Measurements from ENCODE around the gene CDH11.

The CDH11 gene

DNA sequence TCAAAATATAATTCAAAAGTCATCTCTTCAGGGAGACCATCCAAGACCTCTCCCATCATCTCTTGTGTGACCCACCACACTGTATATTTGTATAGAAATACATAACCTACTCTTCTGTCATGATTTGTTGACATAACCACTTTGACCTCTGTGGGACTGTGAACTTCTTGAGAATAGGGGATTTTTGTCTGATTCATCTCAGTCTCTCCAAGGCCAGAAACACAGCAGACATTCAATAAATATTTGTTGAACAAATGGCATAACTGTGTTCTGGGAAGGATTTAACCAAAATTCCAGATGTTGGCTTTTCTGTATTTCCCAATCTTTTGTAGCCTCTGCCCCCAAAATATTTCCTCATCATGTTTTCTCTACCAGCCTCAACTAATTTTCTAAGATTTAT is 169.7 kb downstream of the CDH11 start:
- H3K9ac ChIP-seq (ENCODE audit: low read length): no peak overlapping the region
- no peaks in the 10 kb centered on the region for H3K27me3 ChIP-seq (ENCODE audit: control insufficient read depth, insufficient read depth, low read length)
- no peaks in the 10 kb centered on the region for H3K36me3 ChIP-seq (ENCODE audit: control insufficient read depth, insufficient read depth, low read length)
- no peaks in the 10 kb centered on the region for H3K9me3 ChIP-seq (ENCODE audit: control insufficient read depth, low read length)
- no peak overlapping the region for H3K4me3 ChIP-seq (ENCODE audit: low read length)
- H3K4me1 ChIP-seq (ENCODE audit: control insufficient read depth, insufficient read depth, low read length): no peaks in the 10 kb centered on the region

DNA sequence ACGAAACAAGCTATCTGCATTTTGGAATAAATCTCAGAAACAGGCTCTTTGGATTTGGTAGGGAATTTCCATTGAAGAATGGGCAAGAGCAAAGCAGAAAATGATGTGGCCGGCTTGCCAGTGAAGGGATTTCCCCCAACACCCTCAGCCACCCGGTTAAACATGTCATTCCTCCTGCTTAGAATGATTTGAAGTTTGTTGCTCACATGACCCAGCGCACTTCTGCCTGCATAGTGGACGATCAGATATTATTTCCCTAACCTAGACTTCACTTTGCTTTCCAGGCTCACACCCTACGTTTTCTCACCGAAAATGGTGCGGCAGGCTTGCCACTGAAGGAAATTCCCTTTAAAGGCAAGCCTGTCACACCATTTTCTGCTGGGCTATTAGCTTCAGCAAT is 170.7 kb downstream of the CDH11 start:
- no peaks in the 10 kb centered on the region for H3K4me1 ChIP-seq (ENCODE audit: control insufficient read depth, insufficient read depth, low read length)
- no peaks in the 10 kb centered on the region for H3K27me3 ChIP-seq (ENCODE audit: control insufficient read depth, insufficient read depth, low read length)
- H3K9ac ChIP-seq (ENCODE audit: low read length): no peak overlapping the region
- H3K36me3 ChIP-seq (ENCODE audit: control insufficient read depth, insufficient read depth, low read length): no peaks in the 10 kb centered on the region
- no peaks in the 10 kb centered on the region for H3K9me3 ChIP-seq (ENCODE audit: control insufficient read depth, low read length)
- H3K4me3 ChIP-seq (ENCODE audit: low read length): no peak overlapping the region

- H3K36me3 ChIP-seq (ENCODE audit: control insufficient read depth, insufficient read depth, low read length): no peaks in the 10 kb centered on the region
- no peaks in the 10 kb centered on the region for H3K4me1 ChIP-seq (ENCODE audit: control insufficient read depth, insufficient read depth, low read length)
- no peak overlapping the region for H3K9ac ChIP-seq (ENCODE audit: low read length)
- H3K9me3 ChIP-seq (ENCODE audit: control insufficient read depth, low read length): no peaks in the 10 kb centered on the region
- no peak overlapping the region for H3K4me3 ChIP-seq (ENCODE audit: low read length)
- no peaks in the 10 kb centered on the region for H3K27me3 ChIP-seq (ENCODE audit: control insufficient read depth, insufficient read depth, low read length)
Measured at GRCh38 chr16:64950731-64951130, 171.1 kb downstream of the CDH11 start.

- H3K4me1 ChIP-seq (ENCODE audit: control insufficient read depth, insufficient read depth, low read length): no peaks in the 10 kb centered on the region
- no peak overlapping the region for H3K9ac ChIP-seq (ENCODE audit: low read length)
- no peak overlapping the region for H3K4me3 ChIP-seq (ENCODE audit: low read length)
- H3K36me3 ChIP-seq (ENCODE audit: control insufficient read depth, insufficient read depth, low read length): no peaks in the 10 kb centered on the region
- no peaks in the 10 kb centered on the region for H3K27me3 ChIP-seq (ENCODE audit: control insufficient read depth, insufficient read depth, low read length)
- no peaks in the 10 kb centered on the region for H3K9me3 ChIP-seq (ENCODE audit: control insufficient read depth, low read length)
Measured at GRCh38 chr16:64950262-64950661, 171.6 kb downstream of the CDH11 start.

- H3K9ac ChIP-seq (ENCODE audit: low read length): no peak overlapping the region
- H3K4me1 ChIP-seq (ENCODE audit: control insufficient read depth, insufficient read depth, low read length): no peaks in the 10 kb centered on the region
- no peaks in the 10 kb centered on the region for H3K9me3 ChIP-seq (ENCODE audit: control insufficient read depth, low read length)
- no peaks in the 10 kb centered on the region for H3K27me3 ChIP-seq (ENCODE audit: control insufficient read depth, insufficient read depth, low read length)
- no peak overlapping the region for H3K4me3 ChIP-seq (ENCODE audit: low read length)
- no peaks in the 10 kb centered on the region for H3K36me3 ChIP-seq (ENCODE audit: control insufficient read depth, insufficient read depth, low read length)
Measured at GRCh38 chr16:64948056-64948455, 173.8 kb downstream of the CDH11 start.

DNA sequence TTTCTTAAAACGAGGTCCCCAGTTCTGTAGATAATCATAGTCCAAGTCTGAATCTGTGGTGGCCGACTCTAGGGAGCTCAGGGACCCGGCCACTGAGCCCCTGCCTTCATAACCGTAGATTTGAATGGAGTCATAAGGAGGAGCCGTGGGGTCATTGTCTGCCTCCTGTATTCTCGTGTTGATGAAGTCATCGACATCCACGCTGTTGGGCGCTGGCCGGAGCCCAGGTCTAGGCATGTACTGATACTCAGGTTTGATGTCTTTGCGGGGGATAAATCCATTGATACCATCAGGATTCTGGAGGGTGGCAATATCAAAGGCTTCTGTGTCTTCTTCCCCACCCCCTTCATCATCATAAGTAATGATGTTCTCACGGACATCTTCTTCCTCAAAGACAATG is 174.2 kb downstream of the CDH11 start:
- no peak overlapping the region for H3K9ac ChIP-seq (ENCODE audit: low read length)
- H3K27me3 ChIP-seq (ENCODE audit: control insufficient read depth, insufficient read depth, low read length): no peaks in the 10 kb centered on the region
- no peaks in the 10 kb centered on the region for H3K9me3 ChIP-seq (ENCODE audit: control insufficient read depth, low read length)
- no peaks in the 10 kb centered on the region for H3K36me3 ChIP-seq (ENCODE audit: control insufficient read depth, insufficient read depth, low read length)
- no peaks in the 10 kb centered on the region for H3K4me1 ChIP-seq (ENCODE audit: control insufficient read depth, insufficient read depth, low read length)
- H3K4me3 ChIP-seq (ENCODE audit: low read length): no peak overlapping the region

DNA sequence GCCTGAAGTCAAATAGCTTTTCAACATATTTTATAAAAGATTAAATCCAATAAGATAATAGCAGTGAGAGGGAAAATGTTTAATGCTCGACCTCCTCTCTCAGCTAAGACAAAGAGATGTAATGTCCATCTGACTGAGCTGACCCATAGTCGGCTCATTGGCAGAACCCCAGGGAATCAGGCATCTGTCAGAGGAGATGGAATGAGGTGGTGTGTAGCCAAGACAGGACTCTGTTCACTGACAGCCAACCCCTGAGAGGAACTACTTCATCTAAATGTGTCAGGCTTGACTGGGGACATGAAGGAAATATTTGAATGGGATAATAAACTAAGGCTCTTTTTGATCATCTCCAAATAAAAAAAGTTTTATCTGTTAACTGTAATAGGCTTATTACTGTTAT is 188.0 kb downstream of the CDH11 start:
- H3K9me3 ChIP-seq (ENCODE audit: control insufficient read depth, low read length): no peaks in the 10 kb centered on the region
- no peaks in the 10 kb centered on the region for H3K27me3 ChIP-seq (ENCODE audit: control insufficient read depth, insufficient read depth, low read length)
- no peak overlapping the region for H3K9ac ChIP-seq (ENCODE audit: low read length)
- no peak overlapping the region for H3K4me3 ChIP-seq (ENCODE audit: low read length)
- no peaks in the 10 kb centered on the region for H3K36me3 ChIP-seq (ENCODE audit: control insufficient read depth, insufficient read depth, low read length)
- no peaks in the 10 kb centered on the region for H3K4me1 ChIP-seq (ENCODE audit: control insufficient read depth, insufficient read depth, low read length)

- H3K9me3 ChIP-seq (ENCODE audit: control insufficient read depth, low read length): no peaks in the 10 kb centered on the region
- H3K36me3 ChIP-seq (ENCODE audit: control insufficient read depth, insufficient read depth, low read length): no peaks in the 10 kb centered on the region
- no peaks in the 10 kb centered on the region for H3K4me1 ChIP-seq (ENCODE audit: control insufficient read depth, insufficient read depth, low read length)
- H3K4me3 ChIP-seq (ENCODE audit: low read length): no peak overlapping the region
- no peak overlapping the region for H3K9ac ChIP-seq (ENCODE audit: low read length)
- no peaks in the 10 kb centered on the region for H3K27me3 ChIP-seq (ENCODE audit: control insufficient read depth, insufficient read depth, low read length)
Measured at GRCh38 chr16:64926476-64926875, 195.4 kb downstream of the CDH11 start.

DNA sequence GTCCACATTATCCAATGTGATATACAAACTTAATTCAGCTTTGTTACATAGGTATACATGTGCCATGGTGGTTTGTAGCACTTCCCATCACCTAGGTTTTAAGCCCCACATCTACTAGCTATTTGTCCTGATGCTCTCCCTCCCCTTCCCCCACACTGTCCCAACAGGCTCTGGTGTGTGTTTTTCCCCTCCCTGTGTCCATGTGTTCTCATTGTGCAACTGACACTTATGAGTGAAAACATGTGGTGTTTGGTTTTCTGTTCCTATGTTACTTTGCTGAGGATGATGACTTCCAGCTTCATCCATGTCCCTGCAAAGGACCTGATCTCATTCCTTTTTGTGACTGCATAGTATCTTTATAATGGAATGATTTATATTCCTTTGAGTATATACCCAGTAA is 196.7 kb downstream of the CDH11 start:
- Histone ChIP-seq H3K9ac (ENCODE audit: low read length) (no peak overlapping the region), H3K36me3 (ENCODE audit: control insufficient read depth, insufficient read depth, low read length) (no peaks in the 10 kb centered on the region), H3K4me1 (ENCODE audit: control insufficient read depth, insufficient read depth, low read length) (no peaks in the 10 kb centered on the region), H3K4me3 (ENCODE audit: low read length) (no peak overlapping the region), H3K27me3 (ENCODE audit: control insufficient read depth, insufficient read depth, low read length) (no peaks in the 10 kb centered on the region), H3K9me3 (ENCODE audit: control insufficient read depth, low read length) (no peaks in the 10 kb centered on the region)

DNA sequence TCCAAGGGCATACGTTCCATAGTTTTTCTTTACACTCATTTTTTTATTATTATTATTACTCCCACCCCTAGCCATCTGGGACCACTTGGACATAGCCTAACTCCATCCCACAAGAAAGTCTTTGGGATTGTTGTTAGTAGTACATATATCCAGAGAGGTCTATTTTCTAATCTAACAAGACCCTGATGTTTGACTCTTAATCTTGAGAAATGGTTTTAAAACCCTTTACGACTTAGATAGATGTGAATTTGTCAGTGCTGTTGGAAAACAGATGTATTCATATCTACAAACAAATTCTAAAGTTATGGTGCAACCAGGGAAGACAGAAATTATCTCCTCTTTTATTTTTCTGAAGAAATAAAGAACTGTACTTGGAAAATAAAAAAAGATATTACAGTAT is 197.8 kb downstream of the CDH11 start:
- Histone ChIP-seq H3K27me3 (ENCODE audit: control insufficient read depth, insufficient read depth, low read length) (no peaks in the 10 kb centered on the region), H3K36me3 (ENCODE audit: control insufficient read depth, insufficient read depth, low read length) (no peaks in the 10 kb centered on the region), H3K4me1 (ENCODE audit: control insufficient read depth, insufficient read depth, low read length) (no peaks in the 10 kb centered on the region), H3K9ac (ENCODE audit: low read length) (no peak overlapping the region), H3K9me3 (ENCODE audit: control insufficient read depth, low read length) (no peaks in the 10 kb centered on the region), H3K4me3 (ENCODE audit: low read length) (no peak overlapping the region)

DNA sequence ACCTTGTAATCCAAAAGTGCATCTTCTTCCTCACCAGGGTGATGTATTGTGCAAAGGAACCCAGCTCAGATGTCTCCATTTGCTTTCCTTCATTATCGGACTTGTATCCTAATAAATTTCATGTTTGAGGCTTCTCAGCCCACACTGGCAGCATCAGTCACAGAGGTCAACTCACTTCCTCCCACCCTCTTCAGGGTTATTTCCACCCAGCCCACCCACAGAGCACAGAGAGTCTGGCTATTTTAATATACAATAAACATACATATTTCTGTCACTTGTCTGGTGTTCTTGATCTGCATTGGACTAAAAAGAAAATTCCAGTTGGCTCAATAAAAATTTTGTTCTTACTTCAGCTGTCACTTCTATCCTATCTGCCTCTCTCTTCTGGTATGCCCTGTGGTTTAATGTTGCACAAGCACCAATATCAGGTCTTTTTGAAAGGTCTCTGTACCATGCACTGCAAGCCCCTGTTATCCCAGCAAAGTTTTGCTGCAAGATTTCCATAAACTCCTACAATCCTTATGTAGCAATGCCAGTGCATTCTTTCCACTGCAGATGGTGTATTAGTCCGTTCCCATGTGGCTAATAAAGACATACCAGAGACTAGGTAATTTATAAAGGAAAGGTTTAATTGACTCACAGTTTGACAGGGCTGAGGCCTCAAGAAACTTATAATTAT is 201.8 kb downstream of the CDH11 start:
- H3K27me3 ChIP-seq (ENCODE audit: control insufficient read depth, insufficient read depth, low read length): no peaks in the 10 kb centered on the region
- no peaks in the 10 kb centered on the region for H3K36me3 ChIP-seq (ENCODE audit: control insufficient read depth, insufficient read depth, low read length)
- H3K4me1 ChIP-seq (ENCODE audit: control insufficient read depth, insufficient read depth, low read length): no peaks in the 10 kb centered on the region
- H3K4me3 ChIP-seq (ENCODE audit: low read length): no peak overlapping the region
- no peak overlapping the region for H3K9ac ChIP-seq (ENCODE audit: low read length)
- H3K9me3 ChIP-seq (ENCODE audit: control insufficient read depth, low read length): no peaks in the 10 kb centered on the region

DNA sequence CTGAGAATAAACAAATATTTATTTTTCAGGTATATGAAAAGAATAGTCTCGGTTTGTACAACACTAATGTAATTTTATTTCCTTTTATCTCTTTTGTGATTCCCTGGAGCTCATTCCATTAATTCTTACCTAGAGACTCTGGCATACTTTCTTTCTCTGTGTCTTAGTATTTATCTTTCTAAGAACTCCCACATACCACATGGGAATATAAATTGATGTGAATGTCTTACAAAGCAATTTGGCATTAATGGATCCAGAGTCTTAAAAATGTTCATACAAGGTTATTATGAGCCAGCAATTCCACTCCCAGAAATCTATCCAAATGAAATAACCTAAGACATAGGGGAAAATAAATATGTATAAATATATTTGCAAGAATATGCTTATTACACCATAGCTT is 202.7 kb downstream of the CDH11 start:
- H3K27me3 ChIP-seq (ENCODE audit: control insufficient read depth, insufficient read depth, low read length): no peaks in the 10 kb centered on the region
- H3K36me3 ChIP-seq (ENCODE audit: control insufficient read depth, insufficient read depth, low read length): no peaks in the 10 kb centered on the region
- no peak overlapping the region for H3K9ac ChIP-seq (ENCODE audit: low read length)
- H3K4me1 ChIP-seq (ENCODE audit: control insufficient read depth, insufficient read depth, low read length): no peaks in the 10 kb centered on the region
- no peaks in the 10 kb centered on the region for H3K9me3 ChIP-seq (ENCODE audit: control insufficient read depth, low read length)
- no peak overlapping the region for H3K4me3 ChIP-seq (ENCODE audit: low read length)

- Histone ChIP-seq H3K36me3 (ENCODE audit: control insufficient read depth, insufficient read depth, low read length) (no peaks in the 10 kb centered on the region), H3K9me3 (ENCODE audit: control insufficient read depth, low read length) (no peaks in the 10 kb centered on the region), H3K4me3 (ENCODE audit: low read length) (no peak overlapping the region), H3K9ac (ENCODE audit: low read length) (no peak overlapping the region), H3K4me1 (ENCODE audit: control insufficient read depth, insufficient read depth, low read length) (no peaks in the 10 kb centered on the region), H3K27me3 (ENCODE audit: control insufficient read depth, insufficient read depth, low read length) (no peaks in the 10 kb centered on the region)
Measured at GRCh38 chr16:64916051-64916450, 205.8 kb downstream of the CDH11 start.

Data from mucosa of stomach (tissue), 1 donor.